ENCODE measurements around the gene SOWAHB. TPM values are rescaled to one million over a fixed set of nuclear protein-coding genes. Genes with fewer than 3 reads are reported as not detected.

Gene SOWAHB
- total and polyA plus RNA-seq, 12 donors = 0.11 to 3.7 (median 0.42) TPM; not detected in 1

DNA sequence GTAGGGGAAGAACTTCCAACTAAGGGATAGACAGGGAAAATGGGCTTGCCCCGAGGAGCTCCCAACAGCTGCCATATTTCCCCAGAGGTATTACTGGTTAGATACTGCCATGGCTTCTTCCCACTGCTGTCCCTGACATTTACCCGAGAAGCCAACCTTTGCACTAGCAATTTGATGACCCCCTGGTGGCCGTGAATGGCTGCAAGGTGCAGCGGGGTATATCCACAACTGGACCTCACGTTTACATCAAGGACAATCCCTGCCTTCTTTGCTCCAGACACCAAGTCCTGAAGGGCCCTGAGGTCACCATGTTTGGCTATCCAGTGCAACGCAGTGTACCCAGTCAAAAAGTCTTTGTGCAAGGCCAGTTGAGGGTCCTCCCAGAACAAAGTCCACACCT is 2.3 kb downstream of the SOWAHB start:
- H3K27ac ChIP-seq = no peak overlapping the region
- no peak for TF ChIP-seq POLR2A (IDR thresholded peaks at IDR 0.05)
- TF ChIP-seq, protein P1, sequence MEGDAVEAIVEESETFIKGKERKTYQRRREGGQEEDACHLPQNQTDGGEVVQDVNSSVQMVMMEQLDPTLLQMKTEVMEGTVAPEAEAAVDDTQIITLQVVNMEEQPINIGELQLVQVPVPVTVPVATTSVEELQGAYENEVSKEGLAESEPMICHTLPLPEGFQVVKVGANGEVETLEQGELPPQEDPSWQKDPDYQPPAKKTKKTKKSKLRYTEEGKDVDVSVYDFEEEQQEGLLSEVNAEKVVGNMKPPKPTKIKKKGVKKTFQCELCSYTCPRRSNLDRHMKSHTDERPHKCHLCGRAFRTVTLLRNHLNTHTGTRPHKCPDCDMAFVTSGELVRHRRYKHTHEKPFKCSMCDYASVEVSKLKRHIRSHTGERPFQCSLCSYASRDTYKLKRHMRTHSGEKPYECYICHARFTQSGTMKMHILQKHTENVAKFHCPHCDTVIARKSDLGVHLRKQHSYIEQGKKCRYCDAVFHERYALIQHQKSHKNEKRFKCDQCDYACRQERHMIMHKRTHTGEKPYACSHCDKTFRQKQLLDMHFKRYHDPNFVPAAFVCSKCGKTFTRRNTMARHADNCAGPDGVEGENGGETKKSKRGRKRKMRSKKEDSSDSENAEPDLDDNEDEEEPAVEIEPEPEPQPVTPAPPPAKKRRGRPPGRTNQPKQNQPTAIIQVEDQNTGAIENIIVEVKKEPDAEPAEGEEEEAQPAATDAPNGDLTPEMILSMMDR (IDR thresholded peaks at IDR 0.05) = no peak
- 76 to 89% (median 80%) methylated on average over 6 of the region's 6 CpGs for WGBS, 4 donors
- H3K36me3 ChIP-seq (replicated peaks in 1 of 2) = no peaks in the 10 kb centered on the region
- H3K27me3 ChIP-seq = peaks cover 35% of the 10 kb centered on the region
- intact Hi-C loops (cut with DNase I) = no loop called here
- no peak overlapping the region for H3K4me3 ChIP-seq
- no peaks in the 10 kb centered on the region for H3K9me3 ChIP-seq (replicated peaks in 1 of 3)
- no peak for DNase-seq
- peaks cover 11 to 16% of the 10 kb centered on the region in 2 donors for H3K4me1 ChIP-seq (replicated peaks in 1 of 2)

DNA sequence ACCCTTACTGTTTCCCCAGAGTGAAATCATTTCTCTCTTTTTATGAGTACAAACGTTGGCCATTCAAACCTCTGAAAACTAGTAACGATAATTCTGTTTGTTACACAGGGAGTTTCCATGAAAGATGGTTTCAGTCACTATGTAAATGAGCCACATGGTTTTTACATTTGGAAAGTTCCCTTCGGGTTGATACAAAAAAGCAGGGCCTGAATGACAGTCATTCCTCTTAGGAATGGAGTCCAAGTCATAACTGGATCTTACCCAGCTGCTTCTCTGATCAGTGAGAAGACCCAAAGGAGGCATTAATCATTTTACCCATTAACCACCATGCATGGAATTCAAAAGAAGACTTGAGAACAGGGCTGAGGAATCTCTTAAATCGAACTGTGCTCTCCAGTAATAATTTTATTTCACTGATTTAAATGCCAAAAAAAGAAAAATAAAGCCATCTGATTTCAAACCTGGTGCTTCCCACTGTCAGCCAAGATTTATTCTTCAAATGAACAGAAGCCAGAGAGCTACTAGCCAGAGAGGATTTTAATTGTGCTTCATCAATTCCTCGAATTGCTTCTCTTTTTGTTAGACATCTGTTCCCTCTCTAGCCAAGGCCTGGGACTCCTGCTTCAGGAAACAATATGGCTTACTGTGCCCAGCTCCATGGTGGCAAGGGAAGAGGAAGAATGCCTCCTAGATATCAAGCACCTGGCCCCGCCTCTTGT is 3.2 kb downstream of the SOWAHB start:
- Histone ChIP-seq H3K27ac (no peak overlapping the region), H3K4me3 (no peak overlapping the region), H3K27me3 (peaks cover 29% of the 10 kb centered on the region), H3K9me3 (replicated peaks in 1 of 3) (no peaks in the 10 kb centered on the region), H3K4me1 (replicated peaks in 1 of 2) (peaks cover 11 to 16% of the 10 kb centered on the region in 2 donors), H3K36me3 (replicated peaks in 1 of 2) (no peaks in the 10 kb centered on the region)
- TF ChIP-seq, protein P1 (IDR thresholded peaks at IDR 0.05) = no peak
- no peak for TF ChIP-seq POLR2A (IDR thresholded peaks at IDR 0.05)
- no peak for DNase-seq
- intact Hi-C loops (cut with DNase I) = no loop called here
- WGBS, 4 donors = 66 to 79% (median 75%) methylated on average over 6 of the region's 6 CpGs

DNA sequence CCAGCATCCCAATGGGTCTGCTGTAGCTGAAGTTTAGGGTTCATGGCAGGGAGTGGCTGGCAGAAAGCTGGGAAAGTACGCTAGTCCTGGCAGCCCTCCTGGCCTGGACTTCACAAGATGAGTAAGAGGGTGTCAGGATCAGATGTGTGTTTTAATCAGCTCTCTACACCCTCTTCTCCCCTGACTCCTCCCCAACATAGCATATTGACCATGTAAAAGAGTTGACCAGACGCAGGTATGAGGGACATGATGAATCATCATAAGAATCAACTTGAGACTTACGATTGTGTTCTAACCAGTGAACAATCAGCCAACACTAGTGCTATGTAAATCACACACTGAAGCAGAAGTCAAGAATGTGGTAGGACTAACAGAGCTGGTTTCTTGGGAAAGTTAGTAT is 5.3 kb downstream of the SOWAHB start:
- intact Hi-C loops (cut with DNase I) = no loop called here
- no peak for DNase-seq
- no peak overlapping the region for H3K27ac ChIP-seq
- H3K4me1 ChIP-seq (replicated peaks in 1 of 2) = peaks cover 8 to 10% of the 10 kb centered on the region in 2 donors
- H3K9me3 ChIP-seq (replicated peaks in 1 of 3) = no peaks in the 10 kb centered on the region
- H3K27me3 ChIP-seq = peaks cover 12% of the 10 kb centered on the region
- 65 to 80% (median 72%) methylated on average over 3 of the region's 3 CpGs for WGBS, 4 donors
- no peaks in the 10 kb centered on the region for H3K36me3 ChIP-seq (replicated peaks in 1 of 2)
- no peak overlapping the region for H3K4me3 ChIP-seq
- TF ChIP-seq, protein P1 (IDR thresholded peaks at IDR 0.05) = no peak
- TF ChIP-seq POLR2A (IDR thresholded peaks at IDR 0.05) = no peak

DNA sequence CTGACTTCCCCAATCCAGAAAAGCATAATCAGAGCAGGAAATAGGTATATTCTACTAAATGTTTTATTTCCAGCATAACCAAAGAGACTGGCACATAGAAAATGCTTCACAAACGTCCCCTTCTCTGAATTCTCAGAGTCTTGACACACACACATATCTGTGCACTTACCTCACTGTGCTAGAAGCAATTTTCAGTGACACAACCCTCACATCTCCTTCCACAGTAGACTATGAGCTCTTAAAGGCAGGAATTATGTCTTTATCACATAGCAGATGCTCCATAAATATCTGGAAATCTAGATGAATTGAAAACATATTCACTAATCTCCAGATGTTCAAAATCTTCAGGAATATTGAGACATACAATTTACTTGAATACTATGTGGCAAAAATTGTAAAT is 5.9 kb downstream of the SOWAHB start:
- intact Hi-C loops (cut with DNase I) = no loop called here
- 33 to 49% (median 40%) methylated on average over 1 of the region's 1 CpG for WGBS, 4 donors
- H3K27me3 ChIP-seq = peaks cover 6% of the 10 kb centered on the region
- no peaks in the 10 kb centered on the region for H3K36me3 ChIP-seq (replicated peaks in 1 of 2)
- no peak for TF ChIP-seq POLR2A (IDR thresholded peaks at IDR 0.05)
- TF ChIP-seq, protein P1 (IDR thresholded peaks at IDR 0.05) = no peak
- H3K9me3 ChIP-seq (replicated peaks in 1 of 3) = no peaks in the 10 kb centered on the region
- no peak overlapping the region for H3K4me3 ChIP-seq
- DNase-seq = no peak
- H3K27ac ChIP-seq = no peak overlapping the region
- peaks cover 3 to 4% of the 10 kb centered on the region in 2 donors for H3K4me1 ChIP-seq (replicated peaks in 1 of 2)
